ENCODE results near the gene KMT2C. TPM values are rescaled to one million over a fixed set of nuclear protein-coding genes. Genes with fewer than 3 reads are reported as not detected.

The KMT2C gene
- total RNA-seq, 1 donor from 2014 or later = 21.1 TPM

- no peak for FAIRE-seq
- Histone ChIP-seq H3K27me3 (ENCODE audit: control insufficient read depth, insufficient read depth, low read length) (no peaks in the 10 kb centered on the region), H3K4me3 (ENCODE audit: low read depth, low read length) (no peak overlapping the region), H3K36me3 (ENCODE audit: control insufficient read depth, insufficient read depth, low read length) (peaks cover 18% of the 10 kb centered on the region)
- no peak for TF ChIP-seq CTCF (IDR thresholded peaks at IDR 0.05; ENCODE audit: insufficient read depth, low read length, severe bottlenecking)
- no peak for DNase-seq (ENCODE audit: low read depth)
These were observed 298.3 kb downstream of the KMT2C start for GRCh38 chr7:152137476-152138025.

GRCh38 chr7:152136686-152137085, 299.1 kb downstream of the KMT2C start:
- no peak for FAIRE-seq
- no peak for DNase-seq (ENCODE audit: low read depth)
- Histone ChIP-seq H3K27me3 (ENCODE audit: control insufficient read depth, insufficient read depth, low read length) (no peaks in the 10 kb centered on the region), H3K4me3 (ENCODE audit: low read depth, low read length) (no peak overlapping the region), H3K36me3 (ENCODE audit: control insufficient read depth, insufficient read depth, low read length) (peaks cover 18% of the 10 kb centered on the region)
- no peak for TF ChIP-seq CTCF (IDR thresholded peaks at IDR 0.05; ENCODE audit: insufficient read depth, low read length, severe bottlenecking)

GRCh38 chr7:152133804-152134203, 302.0 kb downstream of the KMT2C start:
- DNase-seq (ENCODE audit: low read depth) (no peak), FAIRE-seq (no peak)
- H3K4me3 ChIP-seq (ENCODE audit: low read depth, low read length) = no peak overlapping the region
- H3K36me3 ChIP-seq (ENCODE audit: control insufficient read depth, insufficient read depth, low read length) = peaks cover 22% of the 10 kb centered on the region
- no peak for TF ChIP-seq CTCF (IDR thresholded peaks at IDR 0.05; ENCODE audit: insufficient read depth, low read length, severe bottlenecking)
- H3K27me3 ChIP-seq (ENCODE audit: control insufficient read depth, insufficient read depth, low read length) = no peaks in the 10 kb centered on the region

- Histone ChIP-seq H3K4me3 (ENCODE audit: low read depth, low read length) (no peak overlapping the region), H3K27me3 (ENCODE audit: control insufficient read depth, insufficient read depth, low read length) (no peaks in the 10 kb centered on the region), H3K36me3 (ENCODE audit: control insufficient read depth, insufficient read depth, low read length) (peaks cover 19% of the 10 kb centered on the region)
- no peak for DNase-seq (ENCODE audit: low read depth)
- TF ChIP-seq CTCF (IDR thresholded peaks at IDR 0.05; ENCODE audit: insufficient read depth, low read length, severe bottlenecking) = no peak
- FAIRE-seq = no peak
These were observed 303.0 kb downstream of the KMT2C start for GRCh38 chr7:152132812-152133211.

- no peak for TF ChIP-seq CTCF (IDR thresholded peaks at IDR 0.05; ENCODE audit: insufficient read depth, low read length, severe bottlenecking)
- Histone ChIP-seq H3K27me3 (ENCODE audit: control insufficient read depth, insufficient read depth, low read length) (no peaks in the 10 kb centered on the region), H3K4me3 (ENCODE audit: low read depth, low read length) (no peak overlapping the region), H3K36me3 (ENCODE audit: control insufficient read depth, insufficient read depth, low read length) (peaks cover 20% of the 10 kb centered on the region)
- FAIRE-seq (no peak), DNase-seq (ENCODE audit: low read depth) (no peak)
These were observed 303.8 kb downstream of the KMT2C start for GRCh38 chr7:152131981-152132494.
